Activated CD8-positive, alpha-beta memory T cell treated with anti-CD3 and anti-CD28 coated beads for 4 hours (primary cell): ENCODE measurements around the gene CAMK2B.

Experiments
- DNase-seq, 2 donors: peaks; one replicate each; pipeline ENCODE4 v3.0.0-alpha.2; 2020; ENCODE audit warnings: low read depth in 2 of 2

The CAMK2B gene

DNA sequence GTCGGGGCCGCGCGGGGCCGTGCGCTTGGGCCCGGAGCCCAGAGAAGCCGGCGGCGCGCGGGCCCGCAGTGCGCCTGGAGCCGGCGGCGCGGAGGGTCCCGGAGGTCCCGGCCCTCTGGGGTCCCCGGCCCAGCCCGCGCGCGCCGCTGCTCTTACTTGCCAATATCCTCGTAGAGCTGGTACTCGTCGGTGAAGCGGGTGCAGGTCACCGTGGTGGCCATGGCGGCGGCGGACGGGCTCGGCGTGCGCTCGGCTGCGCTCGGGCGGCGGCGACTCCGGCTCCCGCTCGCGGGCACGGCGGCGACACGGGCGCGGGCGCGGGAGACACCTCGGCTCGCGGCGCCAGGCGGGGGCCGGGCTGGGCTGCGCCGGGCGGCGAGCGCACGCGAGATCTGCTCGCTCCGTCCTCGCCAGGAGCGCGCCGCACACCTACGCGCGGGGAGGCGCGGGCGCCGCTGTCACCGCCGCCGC lies at the start of gene CAMK2B:
Gene CAMK2B (minus strand): TSS at position 394 of the 471 bp plus-strand sequence. CDS start 173 bp downstream, at position 221.
- no peak for DNase-seq

DNA sequence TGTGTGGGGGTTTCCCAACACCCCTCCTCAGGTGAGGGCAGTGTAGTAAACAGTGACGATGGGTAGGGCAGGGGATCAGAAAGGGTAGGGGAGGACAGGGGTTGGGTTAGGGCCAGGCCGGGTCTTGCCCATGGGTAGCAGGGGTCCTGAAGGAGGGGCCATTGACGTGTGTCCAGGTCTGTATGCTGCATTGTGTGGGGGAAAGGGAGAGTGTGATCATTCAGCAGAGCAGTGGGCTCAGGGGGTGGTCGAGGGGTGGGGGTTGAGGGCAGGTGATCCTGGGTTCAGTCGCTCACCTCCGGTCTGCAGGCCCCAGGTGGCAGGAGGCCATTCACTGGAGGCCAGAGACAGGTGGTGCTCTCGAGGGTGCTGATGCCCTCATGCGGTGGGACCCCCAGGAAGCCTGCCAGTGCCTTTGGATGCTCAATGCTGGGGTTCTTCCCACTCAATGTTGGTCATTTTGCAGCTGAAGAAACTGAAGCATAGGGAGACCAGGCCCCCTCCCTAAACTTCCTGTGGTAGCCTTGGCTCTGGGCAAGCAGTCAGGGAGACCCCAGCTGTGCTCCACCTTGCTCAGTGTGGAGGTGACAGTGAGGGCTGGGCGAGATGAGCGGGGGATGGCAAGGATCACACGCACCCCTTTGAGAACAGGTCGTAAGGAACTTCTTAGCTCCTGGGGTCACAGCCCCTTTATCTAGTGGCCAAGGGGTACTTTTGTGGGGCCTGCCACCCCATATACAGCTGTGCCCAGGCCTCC lies 48.8 kb upstream of the CAMK2B start:
- DNase-seq = no peak

DNA sequence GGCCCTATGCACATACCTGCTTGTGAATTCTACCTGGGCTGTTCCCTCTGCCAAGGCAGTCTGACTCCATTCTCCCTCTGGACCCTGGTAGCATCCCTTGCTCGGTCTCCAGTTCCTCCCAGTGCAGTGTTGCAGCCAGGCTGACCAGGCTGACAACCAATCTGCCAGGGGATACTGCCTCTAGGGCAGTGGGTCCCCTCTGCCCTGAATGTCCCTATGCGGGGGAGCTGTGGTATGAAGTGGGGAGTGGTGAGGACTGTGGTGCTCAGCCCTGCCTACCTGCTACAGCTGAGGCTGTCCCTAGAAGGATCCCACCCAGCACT lies 48.0 kb upstream of the CAMK2B start:
- DNase-seq = no peak

DNA sequence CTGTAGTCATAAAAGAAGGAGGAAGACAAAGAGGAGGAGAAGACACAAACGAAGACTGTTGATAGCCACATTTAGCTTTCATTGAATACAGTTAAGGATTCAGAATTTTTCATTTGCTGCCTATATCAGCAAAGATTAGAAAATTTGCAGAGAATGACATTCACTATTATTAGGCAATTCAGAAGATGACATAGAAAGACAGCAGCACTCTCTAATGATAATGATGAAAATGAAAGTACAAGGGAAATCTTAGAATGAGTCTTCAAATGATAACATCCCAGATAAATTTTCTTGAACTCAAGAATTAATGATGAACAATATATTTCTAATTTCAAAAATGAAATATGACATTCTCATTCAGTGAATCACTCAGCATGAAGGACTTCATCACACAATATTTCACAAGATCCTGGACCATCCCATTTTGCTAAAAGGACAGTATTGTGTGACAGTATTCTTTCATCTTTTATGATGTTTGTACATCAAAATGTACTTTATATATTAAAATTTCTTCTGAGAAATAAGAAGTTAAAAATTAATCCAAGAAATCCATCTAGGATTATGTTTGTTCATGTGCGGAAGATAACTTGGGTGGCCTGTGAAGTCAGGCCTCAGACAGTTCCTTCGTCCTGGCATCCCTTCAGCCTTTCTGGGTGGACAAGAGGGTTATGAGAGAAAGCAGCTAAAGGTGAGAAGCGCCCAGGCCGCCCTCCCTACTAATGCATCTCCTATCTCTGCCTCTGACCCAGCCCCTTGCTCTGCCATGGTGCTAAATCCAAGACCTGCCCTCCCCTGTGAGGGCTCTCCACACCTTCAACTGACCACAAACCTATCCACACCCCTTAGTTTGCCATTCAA lies 47.4 kb upstream of the CAMK2B start:
- no peak for DNase-seq

DNA sequence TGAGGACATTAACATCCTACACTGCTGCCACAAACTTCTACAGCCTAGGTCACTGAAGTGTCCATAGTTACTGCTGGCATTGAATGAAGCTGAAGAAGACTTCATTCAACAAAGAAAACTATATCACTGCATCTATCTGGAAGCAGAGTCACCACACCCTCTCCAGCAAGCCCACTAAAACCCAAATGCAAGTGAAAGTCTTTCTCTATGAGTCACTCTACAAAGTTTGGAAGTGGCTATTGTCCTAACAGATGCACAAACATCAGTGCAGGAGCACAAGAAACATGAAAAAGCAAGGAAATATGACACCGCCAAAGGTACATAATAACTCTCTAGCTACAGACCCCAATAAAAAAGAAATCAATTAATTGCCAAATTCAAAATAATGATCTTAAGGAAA lies 43.5 kb upstream of the CAMK2B start:
- DNase-seq = no peak

DNA sequence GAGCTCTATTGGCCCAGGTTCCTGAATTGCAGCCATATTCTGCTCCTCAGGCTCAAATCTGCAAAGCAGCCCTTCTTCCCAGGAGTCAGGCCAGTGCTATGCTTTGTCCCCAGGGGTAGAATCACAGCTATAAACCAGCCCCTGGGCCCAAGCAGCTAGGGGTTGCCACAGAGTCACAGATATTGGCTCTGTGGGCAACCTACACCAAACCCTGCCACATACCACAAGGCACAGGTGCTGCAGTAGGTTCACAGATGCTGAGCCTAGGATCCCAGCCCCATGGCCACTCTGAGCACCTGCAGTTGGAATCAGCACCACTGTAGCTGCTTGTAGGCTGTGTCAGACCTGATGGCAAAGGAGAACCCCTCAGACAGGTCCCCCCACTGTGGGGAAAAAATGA lies 43.1 kb upstream of the CAMK2B start:
- DNase-seq = no peak

DNA sequence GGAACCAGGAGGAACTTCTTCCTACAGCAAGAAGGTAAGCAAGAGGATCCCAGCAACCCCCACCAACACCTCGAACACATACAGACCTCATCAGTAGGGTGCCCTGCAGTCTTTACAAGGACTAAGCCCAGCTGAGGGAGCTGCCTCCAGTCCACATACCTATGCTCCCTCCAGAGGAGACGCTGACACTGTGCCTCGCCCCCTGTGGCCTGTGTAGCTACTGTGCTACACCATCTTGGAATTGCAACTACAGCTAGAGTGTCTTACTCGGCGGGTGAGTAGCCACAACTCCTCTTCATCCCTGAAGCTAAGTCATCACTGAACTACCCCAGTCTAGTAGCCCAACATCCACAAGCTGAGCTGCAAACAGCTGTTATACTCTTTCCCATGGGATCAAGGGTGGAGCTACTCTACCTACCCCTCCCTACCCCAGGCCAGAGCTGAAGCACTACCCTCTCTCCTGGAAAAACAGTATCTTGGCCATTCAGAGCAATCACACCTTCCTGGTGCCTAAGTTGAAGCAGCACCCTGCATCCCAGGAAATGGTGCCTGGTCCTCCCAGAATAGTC lies 42.2 kb upstream of the CAMK2B start:
- DNase-seq = no peak

DNA sequence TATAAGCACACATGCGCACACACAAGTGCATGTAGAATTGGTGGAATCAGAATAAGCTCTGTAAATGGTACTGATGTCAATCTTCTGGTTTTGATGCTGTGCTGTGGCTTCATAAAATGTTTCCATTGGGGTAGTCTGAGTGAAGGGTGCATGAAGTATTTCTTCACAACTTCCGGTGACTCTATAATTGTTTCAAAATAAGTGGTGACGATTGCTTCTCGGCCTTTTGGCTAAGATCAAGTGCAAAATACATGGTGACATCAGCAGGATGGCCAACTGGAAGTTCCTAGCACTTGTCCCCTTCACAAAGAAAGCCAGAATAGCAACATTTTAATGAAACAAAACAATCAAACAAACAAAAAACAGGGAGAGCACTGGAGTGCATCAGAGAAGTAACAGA lies 41.6 kb upstream of the CAMK2B start:
- no peak for DNase-seq

DNA sequence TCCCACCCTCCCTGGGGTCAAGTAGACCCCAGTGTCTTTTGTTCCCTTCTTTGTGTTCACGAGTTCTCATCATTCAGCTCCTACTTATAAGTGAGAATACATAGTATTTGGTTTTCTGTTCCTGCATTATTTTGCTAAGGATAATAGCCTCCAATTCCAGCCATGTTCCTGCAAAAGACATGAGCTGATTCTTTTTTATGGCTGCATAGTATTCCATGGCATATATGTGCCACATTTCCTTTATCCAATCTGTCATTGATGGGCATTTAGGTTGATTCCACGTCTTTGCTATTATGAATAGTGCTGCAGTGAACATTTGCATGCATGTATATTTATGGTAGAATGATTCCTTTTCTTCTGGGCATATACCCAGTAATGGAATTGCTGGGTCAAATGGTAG lies 28.3 kb upstream of the CAMK2B start:
- no peak for DNase-seq

DNA sequence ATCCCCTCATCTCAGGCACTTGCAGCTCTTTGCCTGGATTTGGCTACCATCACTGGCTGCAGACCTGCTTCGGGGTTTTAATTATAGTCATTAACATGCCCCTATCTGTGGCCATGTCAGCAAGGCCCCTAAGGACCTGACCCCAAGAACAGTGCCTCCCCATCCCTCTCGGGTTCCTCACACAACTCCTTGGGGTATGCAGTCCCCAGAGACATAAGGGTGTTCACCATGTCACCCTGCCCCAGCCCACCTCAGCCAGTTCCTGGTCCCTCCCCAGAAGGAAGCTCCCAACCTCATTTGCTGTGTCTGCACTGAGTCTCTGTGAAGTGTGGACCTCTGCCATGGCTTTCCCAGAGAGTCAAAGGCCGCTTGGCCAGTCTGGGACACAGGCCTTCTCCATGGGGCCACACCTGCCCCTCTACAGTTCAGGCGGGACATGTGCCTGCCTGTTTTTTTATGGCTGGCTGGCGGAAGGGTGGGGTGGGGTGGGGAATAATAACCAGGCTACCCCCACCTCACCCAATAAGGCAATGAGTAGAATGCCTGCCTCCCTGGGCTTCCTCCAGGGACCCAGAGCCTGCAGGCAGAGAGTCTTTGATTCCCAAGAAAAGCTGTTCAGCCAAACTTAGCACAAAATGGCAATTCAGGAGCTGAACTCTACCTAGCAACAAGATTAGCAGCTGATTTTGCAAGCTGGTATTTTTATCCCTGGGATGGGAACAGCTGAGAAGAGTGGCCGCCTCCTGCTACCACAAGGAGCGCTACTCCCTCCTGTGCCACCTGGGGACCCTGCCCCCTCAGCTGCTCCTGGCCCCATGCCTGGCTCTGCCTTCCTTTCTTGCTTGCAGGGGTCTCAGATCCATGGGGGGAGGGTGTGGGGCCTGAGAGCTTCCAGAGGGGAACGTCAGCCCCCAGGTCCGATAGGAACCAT lies 23.7 kb upstream of the CAMK2B start:
- no peak for DNase-seq

DNA sequence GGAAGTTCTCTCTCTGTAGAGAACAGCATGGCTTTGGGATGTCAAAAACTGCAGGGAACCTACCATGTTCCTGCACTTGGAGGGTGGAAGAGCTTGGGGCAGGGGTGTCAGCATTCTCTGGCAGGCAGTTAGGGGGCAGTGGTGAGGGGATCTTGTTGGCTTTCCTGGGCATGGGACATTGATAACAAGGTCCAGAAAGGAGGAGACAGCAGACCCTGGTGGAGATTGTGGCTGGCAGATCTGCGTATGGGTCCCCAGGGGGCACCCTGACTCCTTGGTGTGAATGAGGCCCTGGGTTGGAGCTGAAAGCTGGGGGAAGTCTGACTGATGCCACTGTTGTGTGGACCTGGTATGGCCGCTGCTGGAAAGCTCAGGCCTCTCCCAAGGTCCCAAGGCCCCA lies 22.9 kb upstream of the CAMK2B start:
- DNase-seq = no peak

DNA sequence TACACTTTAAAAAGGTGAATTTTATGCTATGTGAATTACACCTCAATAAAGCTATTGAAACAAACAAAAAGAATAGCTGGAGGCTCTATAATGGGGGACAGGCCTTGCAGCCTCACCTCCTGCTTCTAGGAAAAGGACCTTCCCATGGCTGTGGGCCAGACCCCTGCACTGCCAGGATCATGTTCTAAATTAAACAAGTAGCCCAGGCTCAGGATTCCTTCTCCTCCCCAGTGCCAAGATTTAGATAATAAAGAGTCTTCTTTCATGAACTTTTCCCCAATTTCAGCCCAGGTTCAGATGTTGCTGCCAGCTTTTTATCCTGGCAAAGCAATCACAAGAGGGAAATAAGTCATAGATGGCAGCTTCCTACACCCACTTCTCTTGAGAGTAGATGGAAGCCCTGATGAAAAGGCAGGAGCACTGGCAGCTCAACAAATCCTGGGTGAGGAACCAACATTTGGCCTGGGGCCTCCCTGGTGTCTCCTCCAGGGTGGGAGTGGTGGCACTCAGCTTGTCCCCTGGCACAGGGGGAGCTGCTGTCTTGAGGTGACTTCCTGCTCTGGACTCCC lies 22.2 kb upstream of the CAMK2B start:
- DNase-seq = no peak

DNA sequence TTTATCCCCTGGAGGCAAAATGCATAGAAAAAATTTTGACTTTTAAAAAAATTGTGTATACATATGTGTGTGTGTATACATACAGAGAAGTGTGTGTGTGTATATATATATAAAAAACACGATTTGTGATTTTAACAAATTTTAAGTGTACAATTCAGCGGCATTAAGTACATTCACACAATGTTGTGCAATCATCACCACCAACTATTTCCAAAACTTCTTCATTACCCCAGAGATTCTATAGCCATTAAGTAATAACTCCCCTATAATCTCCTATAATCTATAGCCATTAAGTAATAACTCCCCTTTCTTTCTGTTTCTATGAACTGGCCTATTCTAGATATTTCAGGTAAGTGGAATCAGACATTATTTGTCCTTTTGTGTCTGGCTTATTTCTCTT lies 20.7 kb upstream of the CAMK2B start:
- DNase-seq = no peak

DNA sequence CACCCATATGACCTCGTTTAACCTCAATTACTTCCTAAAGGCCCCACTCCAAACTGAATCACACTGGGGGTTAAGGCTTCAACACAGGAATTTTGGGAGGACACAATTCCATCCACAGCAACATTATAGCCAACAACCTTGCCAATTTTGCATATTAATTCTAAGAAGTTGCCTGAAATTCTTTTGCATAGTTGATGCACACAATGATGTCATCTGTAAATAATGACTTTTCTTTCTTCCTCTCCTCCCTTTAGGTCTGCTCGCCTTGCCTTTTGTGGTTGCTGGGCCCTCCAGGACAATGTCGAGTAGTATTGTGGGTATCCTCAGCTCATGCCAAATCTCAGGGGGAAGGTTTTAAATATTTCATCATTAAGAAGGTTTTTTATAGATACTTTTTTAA lies 16.0 kb upstream of the CAMK2B start:
- no peak for DNase-seq

DNA sequence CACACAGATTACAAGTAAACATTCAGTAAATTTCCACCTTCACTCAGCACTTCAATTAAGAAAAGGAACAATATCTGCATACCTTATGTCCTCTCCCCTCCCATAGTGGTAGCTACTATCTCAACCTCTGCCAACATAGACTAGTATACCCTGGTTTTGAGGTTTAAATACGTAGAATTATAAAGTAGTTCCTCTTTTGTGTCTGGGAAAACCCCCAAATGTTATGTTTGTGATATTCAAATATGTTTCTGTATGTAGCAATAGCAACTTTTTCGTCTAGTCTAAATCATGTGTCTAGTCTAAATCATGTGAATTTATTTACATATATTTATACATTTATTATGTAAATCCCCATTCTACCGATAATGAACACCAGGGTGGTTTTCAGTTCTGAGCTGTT lies 13.2 kb upstream of the CAMK2B start:
- DNase-seq = no peak

DNA sequence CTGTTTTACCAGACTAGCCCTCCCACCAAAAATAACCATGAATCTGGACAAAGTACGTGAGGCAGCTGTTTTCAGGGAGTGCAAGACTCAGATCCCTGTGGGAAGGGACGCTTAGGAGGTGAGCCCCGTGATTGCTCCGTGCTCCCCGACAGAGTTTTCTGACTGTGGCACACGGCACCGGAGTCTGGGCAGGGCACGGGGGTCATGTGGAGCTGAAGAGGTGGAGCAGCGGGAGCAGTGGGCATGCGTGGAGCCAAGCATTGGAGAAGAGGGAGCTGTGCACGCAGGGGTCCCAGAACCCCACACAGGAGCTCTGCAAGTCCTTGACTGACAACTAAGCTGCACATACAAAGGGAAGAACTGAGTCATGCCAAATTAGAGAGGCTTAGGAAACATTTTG lies 11.1 kb upstream of the CAMK2B start:
- DNase-seq = no peak

DNA sequence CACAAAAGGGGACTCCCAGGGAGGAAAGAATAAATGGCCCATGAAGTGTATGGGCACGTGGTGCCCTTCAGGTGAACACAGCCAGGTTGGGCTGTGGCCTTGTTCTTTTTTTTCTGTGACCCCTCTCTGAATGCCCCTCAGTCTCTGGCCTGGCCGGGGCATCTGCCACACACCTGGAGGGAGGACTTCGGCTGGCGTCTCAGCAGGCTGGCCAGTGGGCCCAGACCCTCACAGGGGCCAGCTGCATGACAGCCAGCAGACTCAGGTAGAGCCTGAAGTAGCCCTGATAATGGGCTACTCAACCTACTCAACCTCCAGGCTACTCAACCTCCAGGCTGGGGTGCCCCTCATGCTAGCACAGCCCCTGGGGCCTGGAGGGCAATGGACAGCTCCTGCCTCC lies 9.8 kb upstream of the CAMK2B start:
- DNase-seq = no peak

DNA sequence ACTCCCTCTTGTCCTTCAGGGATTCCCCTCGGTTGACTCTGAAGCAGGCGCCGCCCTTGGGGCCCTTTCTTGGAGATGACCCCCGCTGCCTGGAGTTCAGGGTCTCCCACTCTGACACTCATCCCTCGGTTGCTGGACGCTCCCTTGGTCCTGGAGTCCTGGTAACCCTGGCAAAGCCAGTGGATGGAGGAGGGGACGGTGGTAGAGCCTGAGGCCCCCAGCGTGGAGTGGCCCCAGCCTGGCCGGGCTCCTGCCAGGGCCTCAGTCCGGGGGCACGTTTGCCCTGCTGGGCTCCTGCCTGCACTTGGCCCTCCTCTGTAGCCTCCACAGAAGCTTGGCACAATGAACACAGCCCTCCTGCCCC lies 9.3 kb upstream of the CAMK2B start:
- no peak for DNase-seq

DNA sequence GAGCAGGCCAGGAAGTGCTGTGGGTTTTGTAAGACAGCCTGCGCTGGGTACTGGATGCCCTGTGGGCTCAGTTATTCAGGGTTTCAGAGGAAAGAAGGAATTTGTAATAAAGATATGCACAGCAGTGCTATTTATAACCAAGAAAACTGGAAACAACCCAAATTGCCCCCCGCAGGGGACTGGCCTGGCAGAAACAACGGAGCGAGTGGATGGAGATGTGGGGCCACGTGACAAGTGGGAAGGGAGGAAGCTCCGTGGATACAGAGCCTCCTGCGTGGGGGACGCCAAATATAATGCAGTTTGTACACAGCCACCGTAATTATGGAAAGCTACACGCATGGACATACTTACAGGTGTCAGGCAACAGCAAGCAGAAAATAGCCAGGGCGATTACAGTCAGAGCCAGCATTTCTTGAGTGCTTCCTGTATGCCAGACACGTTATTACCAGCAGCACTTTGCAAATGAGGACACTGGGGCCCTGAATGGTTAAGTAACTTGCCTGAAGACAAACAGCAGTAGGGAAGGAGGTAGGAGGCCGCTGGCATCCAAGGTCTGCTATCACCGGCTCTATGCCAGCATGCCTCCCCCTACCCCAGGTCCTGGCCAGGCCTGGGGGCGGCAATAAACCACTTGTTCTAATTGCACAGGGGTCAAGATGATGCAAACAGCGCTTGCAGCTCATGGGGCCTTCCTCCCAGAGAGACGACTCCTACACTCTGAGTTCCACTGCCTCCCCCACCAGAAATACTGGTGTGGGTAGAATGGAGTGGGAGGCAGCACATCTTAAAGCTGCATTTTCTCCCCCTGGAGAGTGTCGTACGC lies 8.7 kb upstream of the CAMK2B start:
- no peak for DNase-seq

DNA sequence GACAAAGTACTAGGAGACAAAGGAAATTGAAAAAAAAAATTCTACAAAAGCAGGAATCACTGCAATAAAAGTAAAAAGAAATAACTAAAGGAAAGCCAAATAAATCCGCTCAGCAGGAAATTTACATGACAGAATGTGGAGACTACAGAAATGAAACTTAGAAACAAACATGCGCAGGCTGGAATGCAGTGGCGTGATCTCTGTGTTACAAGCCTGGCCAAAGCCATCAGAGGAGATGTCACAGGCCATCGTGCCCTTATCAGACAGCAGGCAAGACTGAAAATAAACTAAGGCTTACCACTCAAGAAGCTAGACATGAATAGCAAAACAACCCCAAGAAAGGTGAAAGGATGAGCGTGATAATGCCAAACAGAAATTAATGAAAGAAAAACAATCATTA lies 6.3 kb upstream of the CAMK2B start:
- no peak for DNase-seq

DNA sequence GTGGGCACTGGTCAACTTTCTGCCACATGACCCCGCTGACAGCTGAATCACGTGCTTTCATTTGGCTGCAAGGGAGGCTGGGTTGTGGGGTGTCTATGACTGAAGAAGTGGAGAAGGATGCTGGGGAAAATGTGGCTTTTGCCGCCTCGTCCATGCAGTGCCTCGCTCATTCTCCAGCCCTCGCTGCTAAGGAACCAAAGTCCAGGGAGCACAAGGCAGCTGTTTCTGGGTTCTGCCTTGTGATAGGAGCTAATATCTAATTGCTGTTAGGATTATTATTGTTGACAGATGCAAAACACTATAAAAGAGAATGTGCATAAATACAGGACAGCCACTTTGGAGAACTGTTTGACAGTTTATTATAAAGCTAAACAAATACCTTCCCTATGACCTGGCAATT lies 4.9 kb upstream of the CAMK2B start:
- no peak for DNase-seq
